T-cell (primary cell): ENCODE results near the gene ARHGEF28. TPM values are rescaled to one million over a fixed set of nuclear protein-coding genes. Genes with fewer than 3 reads are reported as not detected.

Experiments
- ATAC-seq, 4 experiments: fragments of 200-7000 bp in 3 of 4; fragments of 150-1000 bp in 1 of 4; cut with Tn5 transposase; replicated peaks in 1 of 4; 1 replicate in 3 of 4; 2 replicates in 1 of 4; pipeline ENCODE4 v1.10.0; 2021; ENCODE audit warnings: moderate library complexity in 3 of 4, mild to moderate bottlenecking in 2 of 4, moderate number of reproducible peaks in 1 of 4
- CTCF ChIA-PET, 2 donors: fragments of 300-600 bp; sonication (Branson Sonifier 250); formaldehyde crosslinking; loops; one replicate each; lab custom pipeline; 2022; ENCODE audit warnings: antibody characterized with exemption in 2 of 2; lab: Charles Lee
- POLR2A ChIA-PET, 2 donors: fragments of 300-600 bp; sonication (Branson Sonifier 250); formaldehyde crosslinking; loops; one replicate each; lab custom pipeline; 2022; ENCODE audit warnings: antibody characterized with exemption in 2 of 2; lab: Charles Lee
- DNase-seq, 35 experiments: peaks; one replicate each; pipeline versions ENCODE4 v3.0.0 to v3.0.0-alpha.2; 2013 to 2023
- H3K27ac ChIP-seq: one replicate; pipeline ENCODE4 v1.5.1; 2013; ENCODE audit warnings: low read length
- H3K27me3 ChIP-seq, 2 experiments: replicated peaks in 1 of 2; 1 replicate in 1 of 2; 2 replicates in 1 of 2; pipeline versions ENCODE4 v1.6.1 to v1.7.0; 2013; ENCODE audit warnings: low read length in 1 of 2, mixed read lengths in 1 of 2; ENCODE audit not compliant: control insufficient read depth in 2 of 2, insufficient read depth in 2 of 2; ENCODE audit errors: extremely low read depth in 1 of 2
- H3K36me3 ChIP-seq, 2 donors: 1 replicate in 1 of 2; 2 replicates in 1 of 2; pipeline versions ENCODE4 v1.6.1 to v1.7.0; 2013; ENCODE audit warnings: low read length in 1 of 2; ENCODE audit not compliant: control insufficient read depth in 2 of 2, insufficient read depth in 1 of 2; ENCODE audit errors: extremely low read depth in 1 of 2
- H3K4me1 ChIP-seq, 2 experiments: 1 replicate in 1 of 2; 2 replicates in 1 of 2; pipeline versions ENCODE4 v1.6.1 to v1.7.0; 2013; ENCODE audit warnings: low read length in 2 of 2, mixed read lengths in 1 of 2; ENCODE audit not compliant: insufficient read depth in 2 of 2, control insufficient read depth in 1 of 2; ENCODE audit errors: extremely low read depth in 1 of 2
- H3K4me3 ChIP-seq, 2 donors: 1 replicate in 1 of 2; 2 replicates in 1 of 2; pipeline versions ENCODE4 v1.5.1 to v1.7.0; 2013; ENCODE audit warnings: mild to moderate bottlenecking in 2 of 2, low read length in 1 of 2, moderate library complexity in 1 of 2; ENCODE audit not compliant: control insufficient read depth in 1 of 2; ENCODE audit errors: extremely low read depth in 1 of 2
- H3K9me3 ChIP-seq: 2 replicates; pipeline ENCODE4 v1.7.0; 2013
- H3K27ac Mint-ChIP-seq, 2 donors: one replicate each; pipeline ENCODE4 v1.8.0; 2020 to 2021; ENCODE audit warnings: mild to moderate bottlenecking in 2 of 2, mixed read lengths in 2 of 2
- H3K27me3 Mint-ChIP-seq, 2 donors: one replicate each; pipeline ENCODE4 v1.8.0; 2021 to 2022; ENCODE audit warnings: mixed read lengths in 2 of 2
- H3K36me3 Mint-ChIP-seq: one replicate; pipeline ENCODE4 v1.8.0; 2021; ENCODE audit warnings: mixed read lengths
- H3K4me1 Mint-ChIP-seq, 3 donors: one replicate each; pipeline ENCODE4 v1.8.0; 2020 to 2022; ENCODE audit warnings: mixed read lengths in 3 of 3, mild to moderate bottlenecking in 1 of 3
- H3K4me3 Mint-ChIP-seq, 3 donors: one replicate each; pipeline ENCODE4 v1.8.0; 2020 to 2022; ENCODE audit warnings: mild to moderate bottlenecking in 3 of 3, mixed read lengths in 3 of 3, moderate library complexity in 3 of 3
- H3K9me3 Mint-ChIP-seq, 3 donors: one replicate each; pipeline ENCODE4 v1.8.0; 2020 to 2022; ENCODE audit warnings: mixed read lengths in 3 of 3
- WGBS: methylation state at CpG from one replicate; pipeline ENCODE4 v1.1.5; 2013; ENCODE audit warnings: missing lambda C conversion rate; ENCODE audit not compliant: insufficient coverage; 5-methylcytosine and 5-hydroxymethylcytosine counted together
- total RNA-seq, 35 experiments: library from RNA in 6 of 35; stranded (reverse) in 6 of 35; fragments of 120-200 nt in 1 of 35; gene quantifications; one replicate each; pipeline versions ENCODE4 v1.2.1 to v1.2.4 and lab custom pipeline; 2013 to 2026

Gene ARHGEF28
- total RNA-seq, 5 donors from 2014 or later (not counting 1 experiment from before 2014, with no cell fraction given) = 0.05 to 0.73 (median 0.36) TPM

DNA sequence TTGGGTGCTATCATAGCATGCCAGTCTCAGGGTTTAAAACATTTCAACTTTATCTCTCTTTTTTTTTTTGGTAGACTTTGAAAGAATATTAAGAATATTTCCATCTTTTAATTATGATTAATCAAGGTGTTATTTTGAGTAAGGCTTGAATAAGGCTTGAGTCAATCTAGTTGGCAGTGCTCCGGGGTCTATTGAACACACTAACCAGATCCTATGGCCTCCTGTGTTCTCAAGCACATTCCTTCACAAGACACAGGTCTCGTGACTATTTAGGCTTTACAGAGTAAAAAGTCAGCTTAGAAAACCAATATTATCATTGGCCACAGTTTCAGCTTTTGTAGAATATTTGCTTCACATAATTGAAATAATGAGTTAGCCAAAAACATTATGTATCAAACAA is 151.2 kb downstream of the ARHGEF28 start:
- H3K4me3 Mint-ChIP-seq = no peak overlapping the region
- Histone ChIP-seq H3K4me1 (no peaks in the 10 kb centered on the region), H3K4me3 (no peak overlapping the region), H3K9me3 (no peaks in the 10 kb centered on the region), H3K27ac (no peak overlapping the region), H3K27me3 (no peaks in the 10 kb centered on the region), H3K36me3 (no peaks in the 10 kb centered on the region)
- WGBS = no CpG with 5 or more reads among the region's 2 CpGs
- H3K27me3 Mint-ChIP-seq = peaks cover 6 to 14% of the 10 kb centered on the region in 2 donors
- H3K27ac Mint-ChIP-seq = no peak overlapping the region
- no peaks in the 10 kb centered on the region for H3K9me3 Mint-ChIP-seq
- no peaks in the 10 kb centered on the region for H3K36me3 Mint-ChIP-seq
- no peaks in the 10 kb centered on the region for H3K4me1 Mint-ChIP-seq
- no peak for ATAC-seq
- CTCF ChIA-PET = no interaction called here
- POLR2A ChIA-PET = no interaction called here
- DNase-seq = no peak

DNA sequence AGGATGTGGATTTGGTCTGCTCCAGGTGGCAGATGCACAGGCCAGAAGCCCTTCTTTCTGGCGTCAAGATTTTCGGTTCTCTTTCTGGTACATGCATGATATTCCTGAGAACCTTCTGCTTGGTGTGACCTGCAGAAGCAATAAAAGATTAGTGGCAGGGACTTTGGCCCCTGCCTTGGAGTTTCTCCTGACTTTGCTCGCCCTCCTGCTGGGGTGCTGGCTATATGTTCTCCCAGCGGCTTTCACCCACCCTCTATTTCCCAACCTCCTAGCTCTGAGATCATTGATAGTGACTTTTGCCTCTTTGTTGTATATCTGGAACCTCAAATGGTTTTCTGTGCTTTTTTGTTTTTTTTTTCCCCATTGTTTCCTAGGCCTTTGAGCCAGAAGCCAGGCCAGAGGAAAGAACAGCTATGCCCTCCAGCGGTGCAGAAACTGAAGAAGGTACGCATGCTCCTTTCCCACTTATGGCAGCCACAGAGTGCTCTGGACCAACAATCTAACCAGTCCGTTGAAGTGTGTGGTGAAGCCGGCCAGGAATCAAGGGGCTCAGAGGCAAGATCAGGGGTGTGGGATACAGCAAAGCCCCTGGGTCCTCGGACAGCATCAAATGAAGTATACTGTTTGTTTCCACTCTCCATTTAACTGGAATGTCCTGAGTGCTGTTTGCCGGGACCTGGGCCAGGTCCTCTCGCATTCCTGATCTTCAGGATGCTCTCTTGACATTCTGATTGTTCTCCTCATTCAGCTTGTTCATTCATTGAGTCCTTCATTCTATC is 154.5 kb downstream of the ARHGEF28 start:
- Histone ChIP-seq H3K9me3 (no peaks in the 10 kb centered on the region), H3K27ac (no peak overlapping the region), H3K4me1 (no peaks in the 10 kb centered on the region), H3K36me3 (no peaks in the 10 kb centered on the region), H3K27me3 (no peaks in the 10 kb centered on the region), H3K4me3 (no peak overlapping the region)
- Mint-ChIP-seq H3K9me3 (no peaks in the 10 kb centered on the region), H3K36me3 (no peaks in the 10 kb centered on the region), H3K4me3 (no peak overlapping the region), H3K27ac (no peak overlapping the region), H3K4me1 (no peaks in the 10 kb centered on the region), H3K27me3 (peaks cover 11 to 16% of the 10 kb centered on the region in 2 donors)
- no peak for ATAC-seq
- CTCF ChIA-PET = no interaction called here
- POLR2A ChIA-PET = no interaction called here
- DNase-seq = no peak
- WGBS = 91% methylated on average over 7 of the region's 11 CpGs

- POLR2A ChIA-PET = no interaction called here
- Mint-ChIP-seq H3K27me3 (peaks cover 11 to 16% of the 10 kb centered on the region in 2 donors), H3K4me1 (no peaks in the 10 kb centered on the region), H3K9me3 (no peaks in the 10 kb centered on the region), H3K4me3 (no peak overlapping the region), H3K27ac (no peak overlapping the region), H3K36me3 (no peaks in the 10 kb centered on the region)
- Histone ChIP-seq H3K4me3 (no peak overlapping the region), H3K9me3 (no peaks in the 10 kb centered on the region), H3K27ac (no peak overlapping the region), H3K4me1 (no peaks in the 10 kb centered on the region), H3K36me3 (no peaks in the 10 kb centered on the region), H3K27me3 (no peaks in the 10 kb centered on the region)
- WGBS = 77% methylated on average over 2 of the region's 6 CpGs
- ATAC-seq = no peak
- CTCF ChIA-PET = no interaction called here
- no peak for DNase-seq
Measured at GRCh38 chr5:73781107-73781768, 155.2 kb downstream of the ARHGEF28 start.

DNA sequence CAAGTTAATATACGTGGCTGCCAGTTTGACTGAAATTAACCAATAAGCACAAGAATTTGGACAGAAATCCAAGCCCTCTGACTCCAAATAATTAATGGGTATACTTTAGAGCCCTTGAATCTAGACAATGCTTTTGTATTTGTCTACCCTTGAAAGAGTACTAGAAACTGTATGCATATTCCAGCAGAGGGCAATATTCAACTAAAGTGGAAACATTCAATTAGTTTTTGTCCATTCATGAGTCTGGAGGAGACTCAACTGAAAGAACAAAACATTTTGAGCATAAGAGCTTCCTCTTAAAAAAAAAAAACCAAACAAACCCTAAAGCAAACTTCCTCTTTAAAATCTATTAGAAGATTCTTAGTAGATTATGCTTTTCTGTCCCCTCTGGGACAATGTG is 157.8 kb downstream of the ARHGEF28 start:
- H3K36me3 ChIP-seq = no peaks in the 10 kb centered on the region
- Mint-ChIP-seq H3K4me1 (no peaks in the 10 kb centered on the region), H3K4me3 (no peak overlapping the region), H3K9me3 (no peaks in the 10 kb centered on the region), H3K36me3 (no peaks in the 10 kb centered on the region), H3K27ac (no peak overlapping the region), H3K27me3 (peaks cover 13 to 24% of the 10 kb centered on the region in 2 donors)
- DNase-seq (no peak), ATAC-seq (no peak)
- H3K4me3 ChIP-seq = no peak overlapping the region
- H3K9me3 ChIP-seq = no peaks in the 10 kb centered on the region
- H3K27ac ChIP-seq = no peak overlapping the region
- no peaks in the 10 kb centered on the region for H3K27me3 ChIP-seq
- POLR2A ChIA-PET = interaction anchor here in 1 of 2 donors (0.6 kb wide), 1 partner anchor 614 kb away, joined by 3 read pairs; no protein-coding TSS in a partner anchor
- no peaks in the 10 kb centered on the region for H3K4me1 ChIP-seq
- CTCF ChIA-PET = interaction anchor here in 1 of 2 donors (0.6 to 0.7 kb wide), 2 partner anchors 31 to 863 kb away, joined by 3 read pairs; no protein-coding TSS in a partner anchor
- no CpG with 5 or more reads among the region's 1 CpG for WGBS

DNA sequence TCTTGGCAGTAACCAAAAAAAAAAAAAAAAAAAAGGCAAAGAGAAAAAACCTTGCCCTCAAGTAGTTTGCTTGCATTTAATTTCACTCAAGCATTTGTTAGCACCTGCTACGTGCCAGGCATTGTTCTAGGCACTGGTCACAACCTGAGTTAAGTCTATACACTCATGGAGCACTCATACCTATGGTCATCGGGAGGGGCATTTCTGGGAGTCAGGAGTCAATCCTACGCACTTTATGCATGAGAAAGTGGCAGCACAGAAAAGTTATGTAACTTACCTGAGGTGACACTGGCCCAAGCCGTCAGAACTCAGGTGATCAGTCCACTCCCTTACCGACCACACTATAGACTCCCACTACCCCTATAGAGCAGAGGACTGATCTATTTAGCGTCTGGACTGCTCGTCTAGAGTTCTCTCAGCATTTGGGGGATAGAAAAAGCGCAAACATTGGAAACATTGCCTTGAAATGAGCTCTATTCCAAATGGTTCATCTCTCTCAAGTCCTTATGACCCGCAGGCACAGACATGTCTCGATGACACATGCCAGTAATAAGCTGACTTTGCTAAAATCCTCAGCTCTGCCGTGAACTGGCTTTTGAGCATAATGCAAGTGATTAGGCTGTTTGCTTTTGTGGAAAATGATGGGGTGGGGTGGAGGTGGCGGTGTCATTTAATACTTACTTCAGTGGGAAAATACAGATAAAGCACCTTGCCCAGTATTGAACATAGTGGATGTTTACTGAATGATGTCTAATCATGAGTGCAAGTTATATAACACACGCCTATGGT is 160.2 kb downstream of the ARHGEF28 start:
- no peaks in the 10 kb centered on the region for H3K4me1 ChIP-seq
- ATAC-seq (no peak), DNase-seq (no peak)
- CTCF ChIA-PET = no interaction called here
- H3K27me3 ChIP-seq = no peaks in the 10 kb centered on the region
- no peak overlapping the region for H3K4me3 ChIP-seq
- no peaks in the 10 kb centered on the region for H3K9me3 ChIP-seq
- no peak overlapping the region for H3K4me3 Mint-ChIP-seq
- no peak overlapping the region for H3K27ac Mint-ChIP-seq
- H3K36me3 ChIP-seq = no peaks in the 10 kb centered on the region
- POLR2A ChIA-PET = no interaction called here
- H3K4me1 Mint-ChIP-seq = no peaks in the 10 kb centered on the region
- H3K27me3 Mint-ChIP-seq = peaks cover 8 to 26% of the 10 kb centered on the region in 2 donors
- no peak overlapping the region for H3K27ac ChIP-seq
- no peaks in the 10 kb centered on the region for H3K36me3 Mint-ChIP-seq
- no peaks in the 10 kb centered on the region for H3K9me3 Mint-ChIP-seq
- WGBS = 94% methylated on average over 7 of the region's 13 CpGs

- H3K27me3 ChIP-seq = peaks cover 0 to 2% of the 10 kb centered on the region in 2 experiments
- no peak overlapping the region for H3K27ac Mint-ChIP-seq
- CTCF ChIA-PET = interaction anchor here (0.7 to 1.0 kb wide), 2 partner anchors 199 to 604 kb away, joined by 3 read pairs; no protein-coding TSS in a partner anchor
- H3K27me3 Mint-ChIP-seq = peaks cover 10 to 31% of the 10 kb centered on the region in 2 donors
- no peaks in the 10 kb centered on the region for H3K4me1 Mint-ChIP-seq
- H3K36me3 ChIP-seq = no peaks in the 10 kb centered on the region
- H3K27ac ChIP-seq = no peak overlapping the region
- no peak overlapping the region for H3K4me3 ChIP-seq
- no peaks in the 10 kb centered on the region for H3K36me3 Mint-ChIP-seq
- no peaks in the 10 kb centered on the region for H3K9me3 ChIP-seq
- H3K4me1 ChIP-seq = no peaks in the 10 kb centered on the region
- ATAC-seq (no peak), DNase-seq (no peak)
- no peaks in the 10 kb centered on the region for H3K9me3 Mint-ChIP-seq
- no CpG with 5 or more reads among the region's 2 CpGs for WGBS
- no peak overlapping the region for H3K4me3 Mint-ChIP-seq
- POLR2A ChIA-PET = no interaction called here
Measured at GRCh38 chr5:73789851-73790281, 163.9 kb downstream of the ARHGEF28 start.
